HG03521 (cell line): ENCODE results near the gene WDR5.

Experiments used
- ATAC-seq: cut with Tn5 transposase; IDR thresholded peaks from one replicate; pipeline ENCODE4 v1.9.1; 2021; ENCODE audit warnings: mild to moderate bottlenecking, moderate library complexity; ENCODE audit not compliant: unreplicated experiment

WDR5 gene

DNA sequence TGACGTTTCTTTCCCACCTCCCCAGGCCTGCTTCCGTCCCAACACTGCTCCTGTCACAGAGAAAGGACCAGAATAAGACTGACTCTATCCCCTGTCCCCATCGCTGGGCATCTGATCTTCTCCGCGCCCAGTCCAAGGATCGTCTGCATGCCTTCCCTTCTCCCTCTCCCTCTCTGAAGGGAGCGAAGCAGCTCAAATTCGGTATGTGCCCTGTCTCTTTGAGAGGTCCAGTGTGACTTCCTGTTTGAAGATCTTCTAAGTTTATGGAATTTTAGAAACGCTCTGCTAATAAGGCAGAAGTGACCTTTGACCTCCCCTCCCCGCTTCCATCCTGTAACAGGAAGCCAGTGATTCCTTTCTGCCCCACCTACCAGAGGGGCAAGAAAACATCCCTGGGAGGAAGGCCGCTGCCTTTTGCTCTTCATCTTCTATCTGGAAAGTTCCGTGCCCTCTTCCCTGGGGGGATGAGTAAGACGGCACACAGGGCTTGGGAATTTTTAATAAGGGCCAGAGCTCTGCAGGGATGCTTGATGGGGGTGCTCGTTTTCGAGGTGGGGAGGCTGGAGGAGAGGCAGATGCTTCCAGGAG lies 69.2 kb downstream of the WDR5 start:
- ATAC-seq: no peak

- no peak for ATAC-seq
Observed at GRCh38 chr9:134205672-134206310, 69.9 kb downstream of the WDR5 start.

DNA sequence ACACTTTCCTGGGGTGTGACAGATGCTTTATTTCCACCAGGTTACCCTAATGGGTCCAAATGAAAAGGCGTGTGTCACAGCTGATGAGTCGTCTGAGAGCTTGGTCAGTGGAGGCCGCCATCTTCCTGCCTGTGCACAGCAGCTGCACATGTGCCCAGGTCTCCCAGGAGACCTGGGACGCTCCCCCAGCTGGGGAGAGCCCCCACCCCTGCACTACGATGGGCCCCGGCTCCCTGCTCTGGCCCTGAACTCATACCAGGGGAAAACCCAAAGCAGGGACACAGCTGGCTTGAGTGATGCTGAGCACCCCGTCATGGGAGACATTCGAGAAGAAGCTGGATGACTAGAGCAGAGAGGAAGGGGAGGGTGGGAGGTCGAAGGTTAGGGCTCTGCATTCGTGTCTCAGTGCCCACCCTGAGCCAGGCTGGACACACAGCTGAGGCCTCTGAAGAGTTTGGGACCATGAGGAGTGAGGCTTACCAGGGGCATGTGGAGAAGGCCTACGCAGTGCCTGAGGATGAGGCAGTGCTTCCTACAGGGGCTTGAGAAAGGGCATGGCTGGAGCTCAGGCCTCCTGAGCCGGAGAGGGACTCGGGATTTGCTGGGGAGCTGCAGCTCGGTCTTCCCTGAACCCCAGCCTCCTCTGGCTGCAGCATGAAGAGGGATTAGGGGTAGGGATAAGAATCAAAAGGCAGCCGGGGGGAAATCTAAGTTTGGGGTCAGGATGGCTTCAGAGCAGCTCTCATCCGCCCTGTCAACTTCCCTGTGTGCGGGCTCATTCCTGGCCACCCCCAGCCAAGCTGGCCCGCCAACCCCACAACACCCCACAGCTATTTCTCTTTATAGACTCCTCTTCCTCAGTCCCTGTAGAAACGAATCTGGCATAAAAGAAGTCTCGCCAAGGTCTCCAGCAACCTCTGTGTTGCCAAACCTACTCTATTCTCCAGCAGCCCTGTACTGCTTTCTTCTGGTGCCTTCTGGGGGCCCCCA lies 70.7 kb downstream of the WDR5 start:
- ATAC-seq: no peak

GRCh38 chr9:134208310-134208841 lies 72.5 kb downstream of the WDR5 start:
- no peak for ATAC-seq

GRCh38 chr9:134208981-134209725 lies 73.3 kb downstream of the WDR5 start:
- no peak for ATAC-seq
